ENCODE measurements around the gene MRPL36. TPM values are rescaled to one million over a fixed set of nuclear protein-coding genes. Genes with fewer than 3 reads are reported as not detected.

The MRPL36 gene
- total and polyA plus RNA-seq, 9 of the 15 experiments (the other 6 are each of a cell fraction or from before 2014, with no cell fraction given): 78.3 to 557 (median 124) TPM

- TF ChIP-seq CREM (IDR thresholded peaks at IDR 0.05; ENCODE audit: low read depth) (peak; percentile 93), ZNF134 (CRISPR knock-in tag; conservative IDR thresholded peaks at IDR 0.05) (no peak), ZKSCAN1 (IDR thresholded peaks at IDR 0.05; ENCODE audit: low read depth, low read length) (peak; percentile 14; the same call in 1 of the 2 replicates), MYC (IDR thresholded peaks at IDR 0.05; ENCODE audit: low read depth, low read length) (peak; percentile 90), MYC (CRISPR knock-in tag; IDR thresholded peaks at IDR 0.05; ENCODE audit: borderline replicate concordance, low read depth) (peak; percentile 33; the same call in 1 of the 2 replicates), SMARCC2 (IDR thresholded peaks at IDR 0.05; ENCODE audit: low read depth) (peak; percentile 21; the same call in 1 of the 2 replicates), POLR2AphosphoS2 (IDR thresholded peaks at IDR 0.05; ENCODE audit: low read length) (peak; percentile 85; the same call in 1 of the 2 replicates), SREBF1 (IDR thresholded peaks at IDR 0.05; ENCODE audit: borderline replicate concordance, low read depth, low read length) (no peak), SMARCA5 (IDR thresholded peaks at IDR 0.05) (no peak), ARHGAP35 (IDR thresholded peaks at IDR 0.05; ENCODE audit: partially characterized antibody) (peak; percentile 19), TSHZ1 (CRISPR knock-in tag; IDR thresholded peaks at IDR 0.05) (no peak), MCM5 (IDR thresholded peaks at IDR 0.05; ENCODE audit: low read depth) (no peak)
- TF ChIP-seq, protein P1, sequence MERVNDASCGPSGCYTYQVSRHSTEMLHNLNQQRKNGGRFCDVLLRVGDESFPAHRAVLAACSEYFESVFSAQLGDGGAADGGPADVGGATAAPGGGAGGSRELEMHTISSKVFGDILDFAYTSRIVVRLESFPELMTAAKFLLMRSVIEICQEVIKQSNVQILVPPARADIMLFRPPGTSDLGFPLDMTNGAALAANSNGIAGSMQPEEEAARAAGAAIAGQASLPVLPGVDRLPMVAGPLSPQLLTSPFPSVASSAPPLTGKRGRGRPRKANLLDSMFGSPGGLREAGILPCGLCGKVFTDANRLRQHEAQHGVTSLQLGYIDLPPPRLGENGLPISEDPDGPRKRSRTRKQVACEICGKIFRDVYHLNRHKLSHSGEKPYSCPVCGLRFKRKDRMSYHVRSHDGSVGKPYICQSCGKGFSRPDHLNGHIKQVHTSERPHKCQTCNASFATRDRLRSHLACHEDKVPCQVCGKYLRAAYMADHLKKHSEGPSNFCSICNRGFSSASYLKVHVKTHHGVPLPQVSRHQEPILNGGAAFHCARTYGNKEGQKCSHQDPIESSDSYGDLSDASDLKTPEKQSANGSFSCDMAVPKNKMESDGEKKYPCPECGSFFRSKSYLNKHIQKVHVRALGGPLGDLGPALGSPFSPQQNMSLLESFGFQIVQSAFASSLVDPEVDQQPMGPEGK (CRISPR knock-in tag; IDR thresholded peaks at IDR 0.05; ENCODE audit: borderline replicate concordance): no peak
- TF ChIP-seq, protein P2, sequence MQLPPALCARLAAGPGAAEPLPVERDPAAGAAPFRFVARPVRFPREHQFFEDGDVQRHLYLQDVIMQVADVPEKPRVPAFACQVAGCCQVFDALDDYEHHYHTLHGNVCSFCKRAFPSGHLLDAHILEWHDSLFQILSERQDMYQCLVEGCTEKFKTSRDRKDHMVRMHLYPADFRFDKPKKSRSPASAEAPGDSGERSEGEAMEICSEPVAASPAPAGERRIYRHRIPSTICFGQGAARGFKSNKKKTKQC (CRISPR knock-in tag; IDR thresholded peaks at IDR 0.05): peak; percentile 17; the same call in 1 of the 2 replicates
- TF ChIP-seq, protein P3, sequence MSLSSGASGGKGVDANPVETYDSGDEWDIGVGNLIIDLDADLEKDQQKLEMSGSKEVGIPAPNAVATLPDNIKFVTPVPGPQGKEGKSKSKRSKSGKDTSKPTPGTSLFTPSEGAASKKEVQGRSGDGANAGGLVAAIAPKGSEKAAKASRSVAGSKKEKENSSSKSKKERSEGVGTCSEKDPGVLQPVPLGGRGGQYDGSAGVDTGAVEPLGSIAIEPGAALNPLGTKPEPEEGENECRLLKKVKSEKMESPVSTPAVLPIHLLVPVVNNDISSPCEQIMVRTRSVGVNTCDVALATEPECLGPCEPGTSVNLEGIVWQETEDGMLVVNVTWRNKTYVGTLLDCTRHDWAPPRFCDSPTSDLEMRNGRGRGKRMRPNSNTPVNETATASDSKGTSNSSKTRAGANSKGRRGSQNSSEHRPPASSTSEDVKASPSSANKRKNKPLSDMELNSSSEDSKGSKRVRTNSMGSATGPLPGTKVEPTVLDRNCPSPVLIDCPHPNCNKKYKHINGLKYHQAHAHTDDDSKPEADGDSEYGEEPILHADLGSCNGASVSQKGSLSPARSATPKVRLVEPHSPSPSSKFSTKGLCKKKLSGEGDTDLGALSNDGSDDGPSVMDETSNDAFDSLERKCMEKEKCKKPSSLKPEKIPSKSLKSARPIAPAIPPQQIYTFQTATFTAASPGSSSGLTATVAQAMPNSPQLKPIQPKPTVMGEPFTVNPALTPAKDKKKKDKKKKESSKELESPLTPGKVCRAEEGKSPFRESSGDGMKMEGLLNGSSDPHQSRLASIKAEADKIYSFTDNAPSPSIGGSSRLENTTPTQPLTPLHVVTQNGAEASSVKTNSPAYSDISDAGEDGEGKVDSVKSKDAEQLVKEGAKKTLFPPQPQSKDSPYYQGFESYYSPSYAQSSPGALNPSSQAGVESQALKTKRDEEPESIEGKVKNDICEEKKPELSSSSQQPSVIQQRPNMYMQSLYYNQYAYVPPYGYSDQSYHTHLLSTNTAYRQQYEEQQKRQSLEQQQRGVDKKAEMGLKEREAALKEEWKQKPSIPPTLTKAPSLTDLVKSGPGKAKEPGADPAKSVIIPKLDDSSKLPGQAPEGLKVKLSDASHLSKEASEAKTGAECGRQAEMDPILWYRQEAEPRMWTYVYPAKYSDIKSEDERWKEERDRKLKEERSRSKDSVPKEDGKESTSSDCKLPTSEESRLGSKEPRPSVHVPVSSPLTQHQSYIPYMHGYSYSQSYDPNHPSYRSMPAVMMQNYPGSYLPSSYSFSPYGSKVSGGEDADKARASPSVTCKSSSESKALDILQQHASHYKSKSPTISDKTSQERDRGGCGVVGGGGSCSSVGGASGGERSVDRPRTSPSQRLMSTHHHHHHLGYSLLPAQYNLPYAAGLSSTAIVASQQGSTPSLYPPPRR (CRISPR knock-in tag; IDR thresholded peaks at IDR 0.05; ENCODE audit: borderline replicate concordance): no peak
Observed at GRCh38 chr5:1799602-1800471, at the start of gene MRPL36 (continued).

Data from K562 (cell line).